BLaER1 treated with 17β-estradiol and CSF1 and Interleukin-3, amounts not matched to agents 10 nM and 100 nM (cell line): ENCODE measurements around the gene HNRNPH3.

Experiments
- H3K27ac ChIP-seq, 11 experiments: shearing (Covaris generic); formaldehyde crosslinking; 2 replicates each; pipeline ENCODE4 v1.8.1; 2022
- H3K27me3 ChIP-seq, 11 experiments: shearing (Covaris generic); formaldehyde crosslinking; 2 replicates each; pipeline ENCODE4 v1.8.1; 2022
- H3K36me3 ChIP-seq, 11 experiments: shearing (Covaris generic); formaldehyde crosslinking; 2 replicates each; pipeline ENCODE4 v1.8.1; 2022
- H3K4me1 ChIP-seq, 10 experiments: shearing (Covaris generic); formaldehyde crosslinking; 2 replicates each; pipeline ENCODE4 v1.8.1; 2022
- H3K4me2 ChIP-seq, 11 experiments: shearing (Covaris generic); formaldehyde crosslinking; 2 replicates each; pipeline ENCODE4 v1.8.1; 2022
- H3K4me3 ChIP-seq, 10 experiments: shearing (Covaris generic); formaldehyde crosslinking; 2 replicates each; pipeline ENCODE4 v1.8.1; 2022
- H3K9ac ChIP-seq, 11 experiments: shearing (Covaris generic); formaldehyde crosslinking; 2 replicates each; pipeline ENCODE4 v1.8.1; 2022
- H3K9me3 ChIP-seq, 11 experiments: shearing (Covaris generic); formaldehyde crosslinking; replicated peaks in 1 of 11; 2 replicates each; pipeline ENCODE4 v1.8.1; 2022
- H4K20me1 ChIP-seq, 11 experiments: shearing (Covaris generic); formaldehyde crosslinking; 2 replicates each; pipeline ENCODE4 v1.8.1; 2022
- Cebpa-rat ChIP-seq, 11 experiments: shearing (Covaris generic); IDR thresholded peaks; 2 replicates each; pipeline ENCODE4 v1.8.1; 2022

HNRNPH3 gene

DNA sequence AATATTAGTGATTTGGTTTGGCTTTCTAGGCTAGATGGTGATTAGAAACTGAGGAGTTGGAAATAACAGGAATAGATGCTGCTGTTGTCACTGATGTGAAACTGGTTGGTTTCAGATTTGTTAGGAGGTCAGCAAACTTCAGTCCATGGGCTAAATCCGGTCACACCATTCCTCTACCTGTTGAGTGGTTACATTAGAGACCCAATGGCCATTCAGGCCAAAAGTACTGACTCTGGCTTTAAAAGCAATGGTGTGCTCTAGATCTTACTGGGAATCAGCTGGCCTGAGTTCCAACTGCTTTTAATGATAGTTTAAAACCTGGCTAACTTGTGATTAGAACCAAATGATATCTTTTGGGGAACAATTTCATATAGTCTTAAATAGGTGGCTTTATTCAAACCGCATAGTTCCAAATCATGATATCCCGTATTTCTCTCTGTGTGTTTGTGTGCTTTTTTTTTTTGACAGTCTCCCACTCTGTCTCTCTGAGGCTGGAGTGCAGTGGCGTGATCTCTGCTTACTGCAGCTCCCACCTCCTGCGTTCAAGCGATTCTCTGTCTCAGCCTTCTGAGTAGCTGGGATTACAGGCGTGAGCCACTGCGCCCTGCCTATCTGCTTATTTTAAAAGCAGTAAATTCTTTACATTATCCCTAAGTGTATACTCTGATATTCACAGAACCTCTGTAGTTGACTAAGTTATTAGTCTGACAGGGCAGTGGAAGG lies 8.7 kb downstream of the HNRNPH3 start:
- peaks cover 90 to 100% (median 98%) of the 10 kb centered on the region in 11 experiments for H3K36me3 ChIP-seq
- TF ChIP-seq Cebpa-rat (IDR thresholded peaks at IDR 0.05), result no peak
- no peaks in the 10 kb centered on the region for H3K27me3 ChIP-seq
- H3K4me1 ChIP-seq, result peaks cover 16 to 30% (median 19%) of the 10 kb centered on the region in 10 experiments
- peaks cover 96 to 100% (median 100%) of the 10 kb centered on the region in 11 experiments for H4K20me1 ChIP-seq
- H3K4me2 ChIP-seq, result no peak overlapping the region
- H3K4me3 ChIP-seq, result no peak overlapping the region
- no peaks in the 10 kb centered on the region for H3K9me3 ChIP-seq
- H3K27ac ChIP-seq, result no peak overlapping the region
- H3K9ac ChIP-seq, result no peak overlapping the region

DNA sequence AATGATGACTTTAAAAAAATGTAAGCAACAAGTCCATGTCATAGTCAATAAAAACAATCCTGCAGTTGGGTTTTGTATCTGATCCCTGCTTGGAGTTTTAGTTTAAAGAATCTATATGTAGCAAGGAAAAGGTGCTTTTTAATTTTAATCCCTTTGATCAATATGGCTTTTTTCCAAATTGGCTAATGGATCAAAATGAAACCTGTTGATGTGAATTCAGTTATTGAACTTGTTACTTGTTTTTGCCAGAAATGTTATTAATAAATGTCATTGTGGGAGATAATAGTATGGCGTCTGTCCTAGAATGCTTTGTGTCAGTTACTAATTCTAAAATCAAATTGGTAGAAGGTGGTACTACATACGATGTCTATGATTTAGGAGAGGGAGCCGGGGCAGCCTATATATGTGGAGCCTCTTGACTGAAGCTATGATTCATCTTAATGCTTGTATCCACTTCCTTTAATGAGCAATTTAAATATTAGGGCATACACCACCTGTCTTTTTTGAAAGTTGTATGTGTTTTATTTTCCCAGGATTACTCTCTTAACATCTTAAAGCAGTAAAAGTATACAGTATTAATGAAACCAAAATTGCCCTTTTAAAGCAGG lies 11.1 kb downstream of the HNRNPH3 start:
- H3K27ac ChIP-seq, result no peak overlapping the region
- no peak overlapping the region for H3K4me2 ChIP-seq
- H3K4me3 ChIP-seq, result no peak overlapping the region
- peaks cover 82 to 100% (median 94%) of the 10 kb centered on the region in 11 experiments for H3K36me3 ChIP-seq
- H4K20me1 ChIP-seq, result peaks cover 75 to 100% (median 96%) of the 10 kb centered on the region in 11 experiments
- H3K4me1 ChIP-seq, result peaks cover 0 to 5% (median 0%) of the 10 kb centered on the region in 10 experiments; a peak in 1 of 20 replicates
- TF ChIP-seq Cebpa-rat (IDR thresholded peaks at IDR 0.05), result no peak
- no peaks in the 10 kb centered on the region for H3K9me3 ChIP-seq
- no peaks in the 10 kb centered on the region for H3K27me3 ChIP-seq
- H3K9ac ChIP-seq, result peak overlapping the region in 1 of 11 experiments; percentile 43; a peak in 1 of 22 replicates

DNA sequence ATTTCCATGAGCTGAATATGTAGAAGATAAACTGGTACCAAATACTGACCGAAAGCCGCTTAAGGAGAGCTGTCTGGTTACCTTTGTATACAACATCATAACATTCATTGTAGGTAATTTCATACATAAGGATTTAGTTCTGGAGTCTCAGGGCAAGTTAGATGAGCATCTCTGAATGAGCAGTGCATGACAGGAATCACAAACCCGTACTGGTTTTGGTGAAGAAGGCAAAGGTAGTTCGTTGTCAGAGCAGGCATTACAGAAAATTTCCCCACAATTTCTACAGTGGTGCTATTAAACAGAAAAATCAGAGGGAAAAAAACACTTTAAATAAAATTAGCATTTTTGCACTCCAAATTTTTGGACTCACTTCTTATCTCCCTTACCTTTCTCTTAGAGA lies 13.8 kb downstream of the HNRNPH3 start:
- TF ChIP-seq Cebpa-rat (IDR thresholded peaks at IDR 0.05), result no peak
- Histone ChIP-seq H3K27ac (no peak overlapping the region), H4K20me1 (peaks cover 53 to 87% (median 75%) of the 10 kb centered on the region in 11 experiments)

DNA sequence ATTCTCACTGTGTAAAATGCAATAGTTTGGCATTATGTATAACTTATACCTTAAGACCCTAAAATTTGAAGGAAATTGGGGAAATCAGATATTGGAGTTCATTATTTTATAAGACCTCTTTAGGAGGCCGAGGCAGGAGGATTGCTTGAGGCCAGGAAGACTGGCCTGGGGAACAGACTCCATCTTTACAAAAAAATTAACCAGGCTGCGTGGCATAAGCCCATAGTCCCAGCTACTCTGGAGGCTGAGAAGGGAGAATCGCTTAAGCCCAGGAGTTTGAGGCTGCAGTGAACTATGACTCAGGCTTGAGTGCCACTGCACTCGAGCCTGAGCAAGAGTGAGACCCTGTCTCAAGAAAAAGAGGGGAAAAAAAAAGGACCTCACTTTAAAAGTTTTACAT lies 14.9 kb downstream of the HNRNPH3 start:
- H3K4me3 ChIP-seq, result no peak overlapping the region
- TF ChIP-seq Cebpa-rat (IDR thresholded peaks at IDR 0.05), result no peak
- no peaks in the 10 kb centered on the region for H3K27me3 ChIP-seq
- H3K36me3 ChIP-seq, result peaks cover 65 to 94% (median 74%) of the 10 kb centered on the region in 11 experiments
- no peaks in the 10 kb centered on the region for H3K4me1 ChIP-seq
- peaks cover 41 to 75% (median 63%) of the 10 kb centered on the region in 11 experiments for H4K20me1 ChIP-seq
- H3K9ac ChIP-seq, result no peak overlapping the region
- no peaks in the 10 kb centered on the region for H3K9me3 ChIP-seq
- H3K27ac ChIP-seq, result no peak overlapping the region
- H3K4me2 ChIP-seq, result no peak overlapping the region

More for the DNA sequence above, 13.8 kb downstream of the HNRNPH3 start:
- Histone ChIP-seq H3K36me3 (peaks cover 67 to 95% (median 78%) of the 10 kb centered on the region in 11 experiments), H3K9ac (no peak overlapping the region), H3K4me1 (no peaks in the 10 kb centered on the region), H3K27me3 (no peaks in the 10 kb centered on the region), H3K4me3 (no peak overlapping the region), H3K9me3 (no peaks in the 10 kb centered on the region), H3K4me2 (no peak overlapping the region)

DNA sequence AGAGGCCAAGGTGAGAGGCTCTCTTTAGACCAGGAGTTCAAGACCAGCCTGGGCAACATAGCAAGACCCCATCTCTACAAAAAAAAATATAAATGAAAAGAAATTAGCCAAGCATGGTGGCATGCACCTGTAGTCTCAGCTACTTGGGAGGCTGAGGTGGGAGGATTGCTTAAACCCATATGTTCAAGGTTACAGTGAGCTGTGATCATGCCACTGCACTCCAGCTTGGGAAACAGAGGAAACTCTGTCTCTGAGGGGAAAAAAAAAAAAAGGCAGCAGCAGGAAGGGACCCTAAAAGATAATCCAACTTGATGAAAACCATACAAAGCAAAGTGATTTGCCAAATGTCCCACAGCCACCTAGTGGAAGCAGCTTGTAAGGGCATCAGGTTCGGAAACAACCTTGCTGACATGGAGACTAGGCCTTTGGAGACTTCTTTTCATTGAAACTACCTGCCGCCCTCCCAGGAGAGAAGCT lies 16.4 kb downstream of the HNRNPH3 start:
- H3K4me1 ChIP-seq, result no peaks in the 10 kb centered on the region
- no peak overlapping the region for H3K4me2 ChIP-seq
- H4K20me1 ChIP-seq, result peaks cover 26 to 60% (median 48%) of the 10 kb centered on the region in 11 experiments; a peak in 21 of 22 replicates
- no peak overlapping the region for H3K4me3 ChIP-seq
- no peak overlapping the region for H3K9ac ChIP-seq
- H3K9me3 ChIP-seq, result no peaks in the 10 kb centered on the region
- no peak overlapping the region for H3K27ac ChIP-seq
- H3K36me3 ChIP-seq, result peaks cover 65 to 94% (median 74%) of the 10 kb centered on the region in 11 experiments
- no peaks in the 10 kb centered on the region for H3K27me3 ChIP-seq
- no peak for TF ChIP-seq Cebpa-rat (IDR thresholded peaks at IDR 0.05)

DNA sequence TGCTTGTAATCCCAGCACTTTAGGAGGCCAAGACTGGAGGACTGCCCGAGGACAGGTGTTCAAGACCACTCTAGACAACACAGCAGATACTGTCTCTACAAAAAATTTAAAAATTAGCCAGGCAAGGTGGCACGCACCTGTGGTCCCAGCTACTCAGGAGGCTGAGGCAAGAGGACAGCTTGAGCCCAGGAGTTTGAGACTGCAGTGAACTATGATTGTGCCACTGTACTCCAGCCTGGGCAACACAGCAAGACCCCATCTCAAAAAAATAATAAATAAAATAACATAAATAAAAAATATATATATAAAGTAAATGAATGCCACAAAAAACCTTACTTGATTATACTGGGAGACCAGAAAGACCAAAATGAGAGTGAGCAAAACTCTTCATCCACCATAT lies 21.7 kb downstream of the HNRNPH3 start:
- Histone ChIP-seq H3K27me3 (no peaks in the 10 kb centered on the region), H3K27ac (no peak overlapping the region), H3K4me2 (no peak overlapping the region), H3K4me3 (no peak overlapping the region), H3K9me3 (no peaks in the 10 kb centered on the region), H3K4me1 (no peaks in the 10 kb centered on the region), H4K20me1 (peaks cover 0 to 8% (median 0%) of the 10 kb centered on the region in 11 experiments; a peak in 4 of 22 replicates), H3K9ac (no peak overlapping the region), H3K36me3 (peaks cover 60 to 95% (median 79%) of the 10 kb centered on the region in 11 experiments)
- no peak for TF ChIP-seq Cebpa-rat (IDR thresholded peaks at IDR 0.05)

DNA sequence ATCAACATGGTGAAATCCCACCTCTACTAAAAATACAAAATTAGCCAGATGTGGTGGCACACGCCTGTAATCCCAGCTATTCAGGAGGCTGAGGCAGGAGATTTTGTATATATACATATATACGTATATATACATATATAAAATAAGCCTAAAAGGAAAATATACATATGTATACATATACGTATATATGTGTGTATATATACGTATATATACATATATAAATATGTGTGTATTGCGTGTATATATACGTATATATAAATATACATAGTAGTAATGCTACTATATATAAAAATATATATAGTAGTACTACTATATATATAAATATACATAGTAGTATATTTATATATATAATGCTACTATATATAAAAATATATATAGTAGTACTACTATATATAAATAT lies 27.3 kb downstream of the HNRNPH3 start:
- no peaks in the 10 kb centered on the region; a peak in 1 of 22 replicates for H4K20me1 ChIP-seq
- TF ChIP-seq Cebpa-rat (IDR thresholded peaks at IDR 0.05), result no peak
- H3K4me1 ChIP-seq, result peaks cover 0 to 12% (median 0%) of the 10 kb centered on the region in 10 experiments; a peak in 8 of 20 replicates

DNA sequence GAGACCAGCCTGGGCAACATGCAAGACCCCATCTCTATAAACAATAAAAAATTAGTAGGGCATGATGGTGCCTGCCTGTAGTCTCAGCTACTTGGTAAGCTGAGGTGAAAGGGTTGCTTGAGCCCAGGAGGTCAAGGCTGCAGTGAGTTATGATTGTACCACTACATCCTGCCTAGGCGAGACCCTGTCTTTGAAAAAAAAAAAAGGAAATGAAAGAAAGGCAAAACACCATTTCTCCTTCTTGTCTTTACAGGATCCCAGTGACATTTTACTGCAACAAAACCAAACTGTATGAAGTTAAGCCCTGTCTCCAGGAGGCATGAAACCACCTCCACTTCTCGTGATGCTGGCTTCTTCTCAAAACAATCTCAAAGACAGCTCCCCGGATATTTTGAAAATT lies 30.7 kb downstream of the HNRNPH3 start:
- Histone ChIP-seq H3K27ac (no peak overlapping the region), H3K27me3 (no peaks in the 10 kb centered on the region), H3K4me2 (0 out of 22 replicates have a peak overlapping the region, but pooled peaks of 1 of the 11 experiments have one; percentile 2), H3K9ac (peak overlapping the region in 1 of 11 experiments; percentile 25; a peak in 1 of 22 replicates), H3K36me3 (peaks cover 33 to 86% (median 71%) of the 10 kb centered on the region in 11 experiments), H3K4me3 (no peak overlapping the region), H3K4me1 (peaks cover 0 to 16% (median 0%) of the 10 kb centered on the region in 10 experiments; a peak in 8 of 20 replicates), H4K20me1 (no peaks in the 10 kb centered on the region; a peak in 2 of 22 replicates), H3K9me3 (no peaks in the 10 kb centered on the region)
- TF ChIP-seq Cebpa-rat (IDR thresholded peaks at IDR 0.05), result no peak

More for the DNA sequence above, 27.3 kb downstream of the HNRNPH3 start:
- Histone ChIP-seq H3K36me3 (peaks cover 50 to 95% (median 82%) of the 10 kb centered on the region in 11 experiments), H3K4me3 (no peak overlapping the region), H3K4me2 (no peak overlapping the region), H3K27ac (no peak overlapping the region), H3K27me3 (no peaks in the 10 kb centered on the region), H3K9ac (no peak overlapping the region), H3K9me3 (no peaks in the 10 kb centered on the region)
